GM04503 (cell line): ENCODE data around the gene PDE4D.
"Not testable (repeated sequence)": the region's sequence is repeated elsewhere in the genome, so short reads cannot be mapped to it uniquely, and the experiment has no call there.

Source experiments
- DNase-seq: peaks from one replicate; pipeline ENCODE4 v3.0.0-alpha.2; 2012; ENCODE audit warnings: low read depth

The PDE4D gene

GRCh38 chr5:58969253-58969652 lies 924.3 kb downstream of the PDE4D start:
- no peak for DNase-seq

- DNase-seq: no peak
Measured at GRCh38 chr5:58968350-58968749, 925.2 kb downstream of the PDE4D start.

- no peak for DNase-seq
Measured at GRCh38 chr5:58967597-58968281, 925.8 kb downstream of the PDE4D start.

GRCh38 chr5:58965677-58966414 lies 927.7 kb downstream of the PDE4D start:
- DNase-seq: no peak

GRCh38 chr5:58963821-58964220 lies 929.7 kb downstream of the PDE4D start:
- DNase-seq: no peak

- no peak for DNase-seq
Measured at GRCh38 chr5:58963361-58963760, 930.2 kb downstream of the PDE4D start.

- no peak for DNase-seq
Measured at GRCh38 chr5:58961631-58962280, 931.8 kb downstream of the PDE4D start.

- DNase-seq: no peak
Measured at GRCh38 chr5:58958701-58959100, 934.8 kb downstream of the PDE4D start.

GRCh38 chr5:58953218-58953617 lies 940.3 kb downstream of the PDE4D start:
- DNase-seq: not testable (repeated sequence)

GRCh38 chr5:58950224-58950623 lies 943.3 kb downstream of the PDE4D start:
- DNase-seq: no peak

GRCh38 chr5:58946230-58946629 lies 947.3 kb downstream of the PDE4D start:
- no peak for DNase-seq

GRCh38 chr5:58944221-58944620 lies 949.3 kb downstream of the PDE4D start:
- no peak for DNase-seq

GRCh38 chr5:58940446-58940845 lies 953.1 kb downstream of the PDE4D start:
- no peak for DNase-seq

- DNase-seq: no peak
Measured at GRCh38 chr5:58939664-58940063, 953.9 kb downstream of the PDE4D start.

GRCh38 chr5:58938563-58939424 lies 954.7 kb downstream of the PDE4D start:
- DNase-seq: no peak

- no peak for DNase-seq
Measured at GRCh38 chr5:58937031-58937681, 956.4 kb downstream of the PDE4D start.

GRCh38 chr5:58934629-58935097 lies 958.9 kb downstream of the PDE4D start:
- no peak for DNase-seq

GRCh38 chr5:58933891-58934628 lies 959.5 kb downstream of the PDE4D start:
- DNase-seq: no peak

GRCh38 chr5:58932057-58932612 lies 961.4 kb downstream of the PDE4D start:
- no peak for DNase-seq

- no peak for DNase-seq
Measured at GRCh38 chr5:58930520-58930919, 963.0 kb downstream of the PDE4D start.
